Keratinocyte (primary cell): ENCODE results near the gene FRMD4B. TPM values are rescaled to one million over a fixed set of nuclear protein-coding genes. Genes with fewer than 3 reads are reported as not detected.

Experiments used
- DNase-seq: peaks from one replicate; pipeline ENCODE4 v3.0.0-alpha.2; 2011; ENCODE audit warnings: low read depth, missing footprints, low spot score
- FAIRE-seq: peaks from 2 replicates; lab custom pipeline; 2011; peaks lifted over from hg19 to GRCh38; lab: Jason Lieb, UNC
- H2AFZ ChIP-seq: 2 replicates; pipeline ENCODE4 v1.6.0; 2012; ENCODE audit warnings: low read length, control low read depth, inconsistent platforms; ENCODE audit not compliant: control insufficient read depth
- H3K27ac ChIP-seq: 2 replicates; pipeline ENCODE4 v1.5.1; 2011; ENCODE audit warnings: low read length; ENCODE audit not compliant: control insufficient read depth, insufficient read depth
- H3K27me3 ChIP-seq: 3 replicates; pipeline ENCODE4 v1.6.0; 2011; ENCODE audit warnings: low read length; ENCODE audit not compliant: control insufficient read depth, insufficient read depth; ENCODE audit errors: extremely low read depth
- H3K36me3 ChIP-seq, 2 experiments: 2 replicates in 1 of 2; 3 replicates in 1 of 2; pipeline ENCODE4 v1.5.1; 2011; ENCODE audit warnings: low read length in 2 of 2, mild to moderate bottlenecking in 1 of 2; ENCODE audit not compliant: control insufficient read depth in 2 of 2, insufficient read depth in 2 of 2; ENCODE audit errors: extremely low read depth in 1 of 2
- H3K4me1 ChIP-seq: 3 replicates; pipeline ENCODE4 v1.5.1; 2011; ENCODE audit warnings: low read length; ENCODE audit not compliant: control insufficient read depth, insufficient read depth; ENCODE audit errors: extremely low read depth
- H3K4me2 ChIP-seq: 3 replicates; pipeline ENCODE4 v1.6.0; 2011; ENCODE audit warnings: low read depth, low read length; ENCODE audit not compliant: control insufficient read depth, insufficient read depth; ENCODE audit errors: extremely low read depth
- H3K4me3 ChIP-seq, 3 experiments: fragments of 200-600 bp in 1 of 3; sonication (generic) in 1 of 3; 2 replicates in 2 of 3; 3 replicates in 1 of 3; pipeline ENCODE4 v1.5.1; 2011 to 2016; ENCODE audit warnings: low read length in 3 of 3, mild to moderate bottlenecking in 3 of 3, control low read depth in 2 of 3, inconsistent platforms in 1 of 3, low read depth in 1 of 3, mixed read lengths in 1 of 3, mixed run types in 1 of 3, moderate library complexity in 1 of 3; ENCODE audit not compliant: control insufficient read depth in 2 of 3, insufficient read depth in 2 of 3; ENCODE audit errors: extremely low read depth in 1 of 3
- H3K79me2 ChIP-seq: 2 replicates; pipeline ENCODE4 v1.6.0; 2012; ENCODE audit warnings: low read length; ENCODE audit not compliant: control insufficient read depth, insufficient read depth
- H3K9ac ChIP-seq: 3 replicates; pipeline ENCODE4 v1.6.0; 2011; ENCODE audit warnings: low read length; ENCODE audit not compliant: control insufficient read depth, insufficient read depth; ENCODE audit errors: extremely low read depth
- H3K9me1 ChIP-seq: 3 replicates; pipeline ENCODE4 v1.6.0; 2011; ENCODE audit warnings: low read length; ENCODE audit not compliant: control insufficient read depth, insufficient read depth; ENCODE audit errors: extremely low read depth
- H3K9me3 ChIP-seq: 2 replicates; pipeline ENCODE4 v1.5.1; 2012; ENCODE audit warnings: low read depth, low read length; ENCODE audit not compliant: control insufficient read depth
- H4K20me1 ChIP-seq: 3 replicates; pipeline ENCODE4 v1.6.0; 2011; ENCODE audit warnings: low read length; ENCODE audit not compliant: control insufficient read depth, insufficient read depth; ENCODE audit errors: extremely low read depth
- CTCF ChIP-seq, 3 experiments: IDR thresholded peaks in 1 of 3; conservative IDR thresholded peaks in 1 of 3; optimal IDR thresholded peaks in 1 of 3; 2 replicates in 2 of 3; 3 replicates in 1 of 3; pipeline versions ENCODE3 to v1.5.1; 2011; ENCODE audit warnings: low read length in 3 of 3, mild to moderate bottlenecking in 3 of 3, moderate library complexity in 2 of 3, control low read depth in 1 of 3, inconsistent platforms in 1 of 3; ENCODE audit not compliant: insufficient read depth in 2 of 3; ENCODE audit errors: extremely low read depth in 1 of 3
- EZH2 ChIP-seq: IDR thresholded peaks from one replicate; pipeline ENCODE4 v1.6.1; 2012; ENCODE audit warnings: inconsistent platforms, mild to moderate bottlenecking, low read length, moderate library complexity
- dilution Hi-C: fragments of 300-500 bp; cut with MboI; formaldehyde crosslinking; loops from one replicate; pipeline ENCODE4 v1.7.0; 2020; ENCODE audit warnings: low sequenced_read_pairs; ENCODE audit not compliant: extremely low pct_ligation_motif_present
- polyA plus RNA-seq, 5 experiments: library from polyadenylated mRNA; depleted of rRNA in 3 of 5; stranded (reverse) in 3 of 5; stranded (forward) in 1 of 5; unstranded in 1 of 5; fragments of >200 nt; gene quantifications; 1 replicate in 1 of 5; 2 replicates in 3 of 5; 3 replicates in 1 of 5; pipeline versions ENCODE4 v1.2.1 to v1.2.3, GENCODE V29; 2011 to 2012; ENCODE audit warnings: missing spikeins in 2 of 5, low read depth in 1 of 5, low replicate concordance in 1 of 5

FRMD4B gene
- polyA plus RNA-seq, 1 donor (not counting 4 experiments of a cell fraction or from before 2014, with no cell fraction given), result 48.3 TPM

- H3K79me2 ChIP-seq, result no peaks in the 10 kb centered on the region
- H3K9me1 ChIP-seq, result no peaks in the 10 kb centered on the region
- no peak overlapping the region for H3K9ac ChIP-seq
- peaks cover 0 to 3% of the 10 kb centered on the region in 2 experiments for H3K36me3 ChIP-seq
- H3K27me3 ChIP-seq, result no peaks in the 10 kb centered on the region
- no peak for TF ChIP-seq CTCF (optimal IDR thresholded peaks at IDR 0.05 in 1 of 3, IDR thresholded peaks at IDR 0.05 in 1 of 3, conservative IDR thresholded peaks at IDR 0.05 in 1 of 3; ENCODE audit: extremely low read depth in 1 of 3, insufficient read depth in 2 of 3, low read length in 3 of 3)
- TF ChIP-seq EZH2, result no peak
- no peak overlapping the region for H2AFZ ChIP-seq
- H3K27ac ChIP-seq, result no peak overlapping the region
- H3K4me3 ChIP-seq, result no peak overlapping the region
- DNase-seq, result no peak
- peak; percentile 49 for FAIRE-seq
- no peaks in the 10 kb centered on the region for H4K20me1 ChIP-seq
- H3K9me3 ChIP-seq, result no peaks in the 10 kb centered on the region
- no peak overlapping the region for H3K4me2 ChIP-seq
- dilution Hi-C loops, result no loop called here
- no peaks in the 10 kb centered on the region for H3K4me1 ChIP-seq
These were observed 130.0 kb downstream of the FRMD4B start for GRCh38 chr3:69255928-69256327.

DNA sequence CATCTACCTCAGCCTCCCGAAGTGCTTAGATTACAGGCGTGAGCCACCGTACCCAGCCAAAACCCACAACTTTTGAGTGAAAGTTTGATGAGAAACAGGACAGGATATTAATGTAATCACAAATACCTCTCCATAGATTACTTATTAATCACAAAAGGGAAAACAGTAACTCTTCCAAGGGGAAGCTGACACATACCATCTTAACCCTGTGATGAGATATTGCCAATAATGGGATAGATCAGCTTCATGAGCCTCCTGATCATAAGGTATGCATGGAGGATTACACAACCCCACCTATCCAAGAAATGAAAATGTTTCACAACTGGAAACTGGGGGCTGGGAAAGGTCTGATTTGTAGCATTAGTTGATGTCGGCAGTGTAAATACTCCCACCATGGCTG lies 131.5 kb downstream of the FRMD4B start:
- DNase-seq, result no peak
- Histone ChIP-seq H3K36me3 (peaks cover 0 to 4% of the 10 kb centered on the region in 2 experiments), H3K9me1 (no peaks in the 10 kb centered on the region), H3K4me1 (no peaks in the 10 kb centered on the region), H3K79me2 (no peaks in the 10 kb centered on the region), H2AFZ (no peak overlapping the region), H3K27ac (no peak overlapping the region), H3K9ac (no peak overlapping the region), H4K20me1 (no peaks in the 10 kb centered on the region), H3K27me3 (no peaks in the 10 kb centered on the region), H3K9me3 (no peaks in the 10 kb centered on the region), H3K4me2 (no peak overlapping the region), H3K4me3 (no peak overlapping the region)
- dilution Hi-C loops, result no loop called here
- FAIRE-seq, result peak; percentile 55
- no peak for TF ChIP-seq CTCF (optimal IDR thresholded peaks at IDR 0.05 in 1 of 3, IDR thresholded peaks at IDR 0.05 in 1 of 3, conservative IDR thresholded peaks at IDR 0.05 in 1 of 3; ENCODE audit: extremely low read depth in 1 of 3, insufficient read depth in 2 of 3, low read length in 3 of 3)
- TF ChIP-seq EZH2, result no peak
